GM18498 (cell line): ENCODE results near the gene ADM2.
A peak's percentile ranks its signal among the peaks of the same experiment; 100 is the strongest.
"Not testable (repeated sequence)": the region's sequence is repeated elsewhere in the genome, so short reads cannot be mapped to it uniquely, and the experiment has no call there.

Source experiments
- ATAC-seq: cut with Tn5 transposase; IDR thresholded peaks from one replicate; pipeline ENCODE4 v1.9.1; 2021; ENCODE audit warnings: mild to moderate bottlenecking, moderate library complexity; ENCODE audit not compliant: unreplicated experiment

Gene ADM2

GRCh38 chr22:50505276-50505775 lies 24.0 kb downstream of the ADM2 start:
- no peak for ATAC-seq

DNA sequence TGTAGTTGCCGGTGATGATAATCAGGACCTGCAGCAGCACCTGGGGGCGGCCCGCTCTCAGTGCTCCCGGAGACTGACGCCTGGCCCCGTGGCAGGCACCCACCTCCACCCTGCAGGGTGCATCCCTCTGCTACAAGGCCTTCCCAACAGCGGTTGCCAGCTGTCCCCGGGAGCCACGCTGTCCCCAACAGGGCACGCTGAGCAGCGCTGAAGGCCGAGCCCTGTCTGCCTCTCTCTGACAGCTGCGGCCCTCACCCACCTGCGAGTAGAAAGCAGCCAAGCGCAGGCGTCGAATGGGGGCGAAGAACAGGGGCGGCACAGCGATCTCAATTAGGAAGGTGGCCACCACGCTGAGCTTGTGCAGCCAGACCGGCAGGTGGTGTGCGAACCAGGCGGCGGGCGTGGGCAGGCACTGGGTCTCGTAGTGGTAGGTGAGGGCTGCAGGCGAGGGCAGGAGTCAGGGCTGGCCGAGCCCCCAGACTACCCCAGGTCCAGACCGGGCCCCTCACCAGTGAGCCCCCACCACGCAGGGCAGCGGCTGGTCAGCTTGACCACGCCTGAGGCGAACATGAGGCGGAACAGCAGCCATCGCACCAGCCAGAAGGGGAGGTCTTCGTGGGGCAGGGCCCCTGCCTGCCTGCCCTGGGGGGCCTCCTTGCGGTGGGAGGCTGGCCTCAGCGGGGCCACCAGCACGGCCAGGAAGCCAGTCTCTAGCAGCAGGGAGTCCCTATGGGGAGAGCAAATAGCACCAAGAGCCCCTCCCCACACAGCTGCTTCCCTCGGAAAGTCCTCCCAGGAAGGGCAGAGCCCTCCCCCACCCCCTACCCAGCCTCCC lies 24.6 kb downstream of the ADM2 start:
- ATAC-seq, result no peak

GRCh38 chr22:50506611-50507420 lies 25.5 kb downstream of the ADM2 start:
- ATAC-seq, result peak; percentile 9

GRCh38 chr22:50507421-50507990 lies 26.2 kb downstream of the ADM2 start, which contains the start of gene LMF2:
TSS of gene LMF2 (minus strand) at chr22:50507702. CDS start at chr22:50507675, 27 bp downstream.
- peak; percentile 60 for ATAC-seq

DNA sequence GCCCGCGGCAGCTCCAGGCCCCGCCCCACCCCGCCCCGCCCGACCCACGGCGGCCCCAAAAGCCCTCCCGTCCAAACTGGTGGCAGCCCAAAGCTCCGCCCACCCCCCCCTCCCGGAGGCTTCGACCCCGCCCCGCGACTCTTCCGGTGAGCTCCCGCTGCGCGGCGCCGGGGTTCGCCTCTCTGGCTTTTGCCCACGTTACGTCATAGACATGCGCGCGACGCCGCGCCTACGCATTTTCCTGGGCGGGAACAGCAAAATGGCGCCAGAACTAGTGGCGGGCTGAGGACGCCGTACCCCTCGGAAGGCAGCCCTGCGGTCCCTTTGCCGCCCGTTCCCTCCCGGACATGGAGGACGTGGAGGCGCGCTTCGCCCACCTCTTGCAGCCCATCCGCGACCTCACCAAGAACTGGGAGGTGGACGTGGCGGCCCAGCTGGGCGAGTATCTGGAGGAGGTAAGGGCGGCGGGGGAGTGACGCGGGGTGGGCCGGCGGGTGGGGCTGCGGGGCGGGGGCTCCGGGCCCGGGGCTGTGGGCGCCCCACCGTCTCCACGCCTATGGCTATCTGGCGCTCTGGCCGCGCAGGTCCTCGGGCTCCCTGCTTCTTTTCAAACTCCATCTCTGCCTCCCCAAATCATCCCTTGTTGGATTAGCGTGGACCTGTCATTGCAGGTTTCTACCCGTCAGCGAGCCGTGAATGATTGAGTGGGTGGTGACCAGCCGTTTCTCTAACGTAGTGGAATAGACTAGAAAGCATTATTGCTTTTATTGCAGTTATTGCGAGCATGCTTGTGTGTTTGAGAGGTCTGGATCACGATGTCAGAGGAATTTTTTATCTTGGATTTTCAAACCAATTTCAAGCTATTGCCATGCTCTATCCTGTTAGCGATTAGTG lies 26.9 kb downstream of the ADM2 start, which contains the start of gene NCAPH2:
Gene NCAPH2, plus strand, starts transcription at position 234 of the 894 bp plus-strand sequence. Its CDS starts 114 bp downstream, at position 348.
- peak; percentile 64 for ATAC-seq

DNA sequence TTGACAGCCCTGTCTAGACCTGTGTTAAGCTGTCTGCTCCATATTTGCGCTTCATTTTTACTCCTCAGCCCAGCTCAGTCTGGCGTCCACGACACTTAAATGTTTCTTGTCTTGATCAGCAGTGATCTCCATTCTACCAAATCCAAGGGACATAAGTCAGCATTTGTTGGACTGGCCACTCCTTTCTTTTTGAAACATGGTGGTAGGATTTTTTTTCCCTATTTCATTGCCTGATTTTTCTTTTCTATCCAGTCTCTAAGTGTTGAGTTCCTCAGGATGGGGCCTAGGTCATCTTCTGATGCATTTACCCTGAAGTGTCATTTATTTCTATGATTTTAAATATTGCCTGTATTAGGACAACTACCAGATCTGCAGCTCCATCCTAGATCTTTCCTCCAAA lies 27.6 kb downstream of the ADM2 start:
- no peak for ATAC-seq

GRCh38 chr22:50513175-50513574 lies 31.8 kb downstream of the ADM2 start:
- ATAC-seq, result no peak

DNA sequence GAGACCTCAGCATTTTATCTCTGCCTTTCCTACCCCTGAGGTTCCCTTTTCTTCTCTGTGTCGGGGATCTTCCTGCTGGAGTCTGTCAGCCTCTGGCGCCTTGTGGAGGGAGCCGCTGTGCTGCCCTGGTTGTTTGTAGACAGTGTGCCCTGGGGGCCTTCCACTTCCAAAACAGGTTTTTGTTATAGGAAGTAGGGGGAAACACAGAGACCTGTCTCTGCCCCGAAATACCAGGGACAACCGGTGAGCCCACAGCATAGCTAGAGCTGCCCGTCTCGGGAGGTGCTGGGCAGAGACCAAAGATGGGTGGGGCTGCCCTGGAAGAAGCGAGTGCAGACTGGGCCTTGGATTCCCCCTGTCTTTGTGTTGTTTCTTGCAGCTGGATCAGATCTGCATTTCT lies 34.7 kb downstream of the ADM2 start:
- ATAC-seq, result no peak

DNA sequence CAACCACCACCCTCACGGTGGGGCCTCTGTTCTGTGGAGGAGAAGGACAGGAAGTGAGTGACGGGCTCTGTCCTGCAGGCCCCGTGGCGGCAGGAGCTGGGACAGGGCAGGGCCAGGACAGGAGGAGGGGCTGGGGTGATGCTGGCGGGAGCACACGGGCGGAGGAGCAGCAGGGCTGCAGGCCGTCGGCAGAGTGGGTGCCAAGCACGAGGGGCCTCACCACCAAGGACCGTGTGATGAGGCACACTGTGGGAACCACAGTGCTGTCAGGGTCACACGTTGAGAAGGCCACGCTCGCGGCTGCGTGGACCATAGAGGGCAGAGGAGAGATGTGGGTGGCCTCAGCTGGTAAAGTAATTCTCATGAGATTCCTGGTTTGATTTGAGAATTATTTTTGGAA lies 35.5 kb downstream of the ADM2 start:
- no peak for ATAC-seq

DNA sequence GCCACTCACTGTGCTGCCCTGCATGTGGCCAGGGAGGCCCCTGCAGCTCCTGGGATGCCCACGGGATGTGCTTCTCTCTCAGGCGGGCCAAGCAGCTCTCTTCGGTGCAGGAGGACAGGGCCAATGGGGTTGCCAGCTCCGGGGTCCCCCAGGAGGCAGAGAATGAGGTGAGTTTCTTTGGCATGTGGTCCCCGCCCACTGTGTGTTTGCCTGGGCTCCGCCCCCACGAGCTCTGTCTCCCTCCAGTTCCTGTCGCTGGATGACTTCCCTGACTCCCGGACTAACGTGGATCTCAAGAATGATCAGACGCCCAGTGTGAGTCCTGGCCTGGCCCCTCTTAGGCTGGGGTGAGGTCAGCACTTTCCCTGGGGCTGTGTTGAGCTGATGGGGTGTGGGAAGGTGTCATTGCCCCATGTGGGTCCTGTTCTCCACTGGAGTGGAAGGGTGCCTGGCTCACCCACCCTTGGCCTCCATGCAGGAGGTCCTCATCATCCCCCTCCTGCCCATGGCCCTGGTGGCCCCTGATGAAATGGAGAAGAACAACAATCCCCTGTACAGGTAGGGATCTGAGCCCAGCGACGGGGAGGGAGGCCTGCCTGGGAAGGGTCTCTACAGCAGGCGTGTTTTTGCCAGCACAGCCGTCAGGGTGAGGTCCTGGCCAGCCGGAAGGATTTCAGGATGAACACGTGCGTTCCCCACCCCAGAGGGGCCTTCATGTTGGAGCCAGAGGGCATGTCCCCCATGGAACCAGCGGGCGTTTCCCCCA lies 36.3 kb downstream of the ADM2 start:
- ATAC-seq, result no peak

GRCh38 chr22:50518606-50519005 lies 37.3 kb downstream of the ADM2 start:
- no peak for ATAC-seq

DNA sequence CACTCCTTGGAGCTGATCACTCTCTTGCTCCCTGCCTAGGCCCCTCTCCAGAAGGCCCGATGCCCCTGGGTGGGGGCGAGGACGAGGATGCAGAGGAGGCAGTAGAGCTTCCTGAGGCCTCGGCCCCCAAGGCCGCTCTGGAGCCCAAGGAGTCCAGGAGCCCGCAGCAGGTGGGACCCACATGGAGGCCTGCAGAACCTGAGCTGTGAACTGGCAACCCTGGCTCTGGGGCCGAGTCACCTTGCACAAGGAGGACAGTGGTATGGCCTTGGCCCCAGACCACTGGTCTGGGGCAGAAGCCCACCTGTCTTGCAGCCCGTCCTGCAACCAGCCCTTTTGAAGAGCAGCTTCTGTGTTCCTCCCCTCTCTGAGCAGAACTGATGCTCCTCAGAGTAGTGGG lies 37.8 kb downstream of the ADM2 start:
- ATAC-seq, result no peak

DNA sequence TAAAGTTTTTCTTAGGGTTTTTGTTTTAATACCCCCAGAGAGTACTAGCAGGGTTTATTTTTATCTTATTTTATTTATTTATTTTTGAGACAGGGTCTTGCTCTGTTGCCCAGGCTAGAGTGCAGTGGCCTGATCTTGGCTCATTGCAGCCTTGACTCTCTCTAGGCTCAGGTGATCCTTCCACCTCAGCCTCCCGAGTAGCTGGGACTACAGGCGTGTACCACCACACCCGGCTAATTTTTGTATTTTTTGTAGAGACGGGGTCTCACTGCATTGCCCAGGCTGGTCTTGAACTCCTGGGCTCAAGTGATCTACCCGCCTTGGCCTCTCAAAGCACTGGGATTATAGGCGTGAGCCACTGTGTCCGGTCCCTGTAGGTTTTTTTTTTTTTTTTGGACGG lies 38.8 kb downstream of the ADM2 start:
- ATAC-seq, result not testable (repeated sequence)

DNA sequence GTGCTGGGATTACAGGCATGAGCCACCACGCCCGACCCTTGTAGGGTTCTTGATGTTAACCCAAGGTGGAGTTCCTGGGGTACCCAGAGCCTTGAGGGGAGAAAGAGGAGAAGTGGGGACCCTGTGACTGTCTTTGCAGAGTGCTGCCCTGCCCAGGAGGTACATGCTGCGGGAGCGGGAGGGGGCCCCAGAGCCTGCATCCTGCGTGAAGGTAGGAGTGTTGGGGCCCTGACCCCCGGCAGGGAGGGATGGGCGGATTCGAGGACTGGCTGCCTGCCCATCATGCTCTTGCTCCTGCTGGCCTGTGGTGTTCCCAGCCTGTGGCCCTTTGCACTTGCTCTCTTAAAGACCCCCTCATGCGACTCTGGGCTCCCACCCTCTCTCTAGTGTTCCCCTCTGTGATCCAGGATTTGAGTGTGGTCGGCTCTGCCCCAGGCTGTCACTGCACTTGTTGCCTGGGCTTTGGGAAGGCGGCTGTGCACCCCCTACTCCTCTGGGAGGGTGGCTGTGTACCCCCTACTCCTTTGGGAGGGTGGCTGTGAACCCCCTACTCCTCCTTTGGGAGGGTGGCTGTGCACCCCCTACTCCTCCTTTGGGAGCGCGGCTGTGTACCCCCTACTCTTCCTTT lies 39.6 kb downstream of the ADM2 start:
- ATAC-seq, result no peak

GRCh38 chr22:50521710-50522109 lies 40.4 kb downstream of the ADM2 start:
- ATAC-seq, result no peak

DNA sequence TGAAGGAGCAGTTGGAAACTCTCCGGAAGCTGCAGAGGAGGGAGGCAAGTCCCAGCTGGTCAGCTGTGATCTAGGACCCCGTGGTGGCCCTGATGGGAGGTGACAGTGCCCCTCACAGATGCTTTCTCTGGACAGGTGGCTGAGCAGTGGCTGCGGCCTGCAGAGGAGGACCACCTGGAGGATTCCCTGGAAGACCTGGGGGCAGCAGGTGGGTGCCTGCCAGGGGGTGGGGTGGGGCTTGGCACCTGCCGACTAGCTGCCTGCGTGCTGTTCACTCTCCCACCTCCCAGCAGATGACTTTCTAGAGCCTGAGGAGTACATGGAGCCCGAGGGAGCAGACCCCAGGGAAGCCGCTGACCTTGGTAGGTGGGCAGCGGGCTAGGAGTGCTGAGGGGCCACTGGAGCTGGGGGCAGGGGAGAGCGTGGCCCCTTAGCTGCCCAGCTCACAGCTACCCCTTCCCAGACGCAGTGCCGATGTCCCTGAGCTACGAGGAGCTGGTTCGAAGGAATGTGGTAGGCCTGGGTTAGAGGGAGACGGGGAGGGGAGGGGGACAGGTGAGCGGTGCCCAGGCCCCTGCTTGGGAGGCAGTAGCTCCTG lies 41.0 kb downstream of the ADM2 start:
- ATAC-seq, result no peak

GRCh38 chr22:50522806-50523438 lies 41.6 kb downstream of the ADM2 start:
- no peak for ATAC-seq

DNA sequence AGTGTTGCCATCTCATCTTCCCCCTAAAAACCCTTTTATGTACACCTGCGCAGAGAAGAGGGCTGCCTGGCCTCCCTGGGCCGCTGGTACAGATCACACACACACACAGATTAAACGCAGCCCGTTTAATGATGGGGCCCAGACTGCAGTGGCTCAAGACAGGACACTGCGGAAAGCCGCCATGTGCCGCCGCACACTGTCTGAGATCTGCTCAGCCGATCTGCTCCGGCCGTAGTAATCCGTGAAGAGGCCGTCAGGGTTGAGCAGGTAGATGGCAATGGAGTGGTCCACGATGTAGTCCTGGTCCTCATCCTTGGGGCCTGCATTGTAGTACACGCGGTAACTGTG lies 42.1 kb downstream of the ADM2 start:
- no peak for ATAC-seq
